ENCODE results near the gene ECT2L.
"Not testable (repeated sequence)": the region's sequence is repeated elsewhere in the genome, so short reads cannot be mapped to it uniquely, and the experiment has no call there.

ECT2L gene

DNA sequence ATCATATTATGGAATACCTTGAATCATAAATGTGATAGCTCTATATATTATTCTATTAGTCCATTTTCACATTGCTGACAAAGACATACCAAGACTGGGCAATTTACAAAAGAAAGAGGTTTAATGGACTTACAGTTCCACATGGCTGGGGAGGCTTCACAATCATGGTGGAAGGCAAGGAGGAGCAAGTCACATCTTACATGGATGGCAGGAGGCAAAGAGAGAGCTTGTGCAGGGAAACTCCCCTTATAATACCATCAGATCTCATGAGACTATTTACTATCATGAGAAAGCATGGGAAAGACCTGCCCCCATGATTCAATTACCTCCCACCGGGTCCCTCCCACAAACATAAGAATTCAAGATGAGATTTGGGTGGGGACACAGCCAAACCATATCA is 141.0 kb downstream of the ECT2L start:
- DNase-seq (ENCODE audit: low read depth), result not testable (repeated sequence)

DNA sequence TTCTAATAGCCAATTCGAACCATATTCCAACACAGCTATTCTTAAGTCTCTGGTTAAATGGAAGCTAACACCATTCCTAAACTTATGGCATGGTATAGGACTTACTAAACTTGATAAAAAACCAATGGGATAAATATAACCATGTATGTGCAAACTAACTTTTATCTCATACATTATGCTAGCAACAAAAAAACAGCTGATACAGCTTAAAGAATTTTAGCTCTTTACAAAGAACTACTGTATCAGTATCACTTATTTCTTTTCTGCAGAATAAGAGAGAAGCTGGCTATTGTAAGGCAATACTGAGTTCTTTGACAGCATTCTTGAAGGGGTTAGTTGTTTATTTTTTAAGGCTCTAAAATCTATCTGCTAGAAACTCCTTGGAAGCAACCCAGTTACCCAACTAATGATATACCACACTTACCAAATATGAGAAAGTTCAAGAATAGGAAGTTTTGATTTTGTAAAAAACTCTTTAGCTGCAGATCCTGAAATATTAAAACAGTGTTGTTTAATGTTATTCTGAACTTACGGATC is 147.3 kb downstream of the ECT2L start:
- no peak for DNase-seq (ENCODE audit: low read depth)

DNA sequence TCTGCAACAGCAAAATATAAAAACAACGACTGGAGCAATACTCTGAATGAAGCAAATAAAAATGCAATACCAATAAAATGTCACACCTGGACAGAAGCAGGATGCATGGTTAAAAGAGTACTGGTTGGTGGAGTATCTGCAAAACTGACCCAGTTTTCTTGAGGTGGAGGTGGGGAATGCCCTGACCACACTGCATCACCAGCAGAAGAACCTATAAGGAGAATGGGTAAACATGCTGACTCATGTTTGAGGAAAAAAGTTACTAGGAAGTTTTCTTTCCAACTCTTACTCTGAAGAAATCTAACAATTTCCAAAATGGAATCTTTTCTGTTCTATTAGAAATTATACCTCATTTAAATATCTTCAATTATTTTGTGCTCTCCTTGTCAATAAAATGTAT is 148.5 kb downstream of the ECT2L start:
- no peak for DNase-seq (ENCODE audit: low read depth)

DNA sequence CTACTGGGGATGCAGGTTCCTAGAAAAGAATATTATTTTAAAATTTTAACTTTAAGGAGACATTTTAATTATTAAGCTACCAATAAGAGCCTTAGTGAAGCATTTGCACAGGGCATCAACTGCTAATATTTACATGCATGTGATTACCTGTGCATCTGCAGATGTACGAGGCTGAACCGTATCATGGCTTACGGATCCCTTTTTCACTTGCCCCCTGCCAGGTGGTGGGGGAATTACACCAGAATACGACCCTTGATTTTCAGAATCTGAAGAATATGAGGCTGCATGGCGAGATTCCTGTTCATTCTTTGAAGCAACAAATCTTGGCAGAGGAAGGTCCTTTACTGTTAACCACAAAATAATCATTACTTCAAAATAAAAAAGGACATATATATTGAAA is 149.5 kb downstream of the ECT2L start:
- DNase-seq (ENCODE audit: low read depth), result no peak

DNA sequence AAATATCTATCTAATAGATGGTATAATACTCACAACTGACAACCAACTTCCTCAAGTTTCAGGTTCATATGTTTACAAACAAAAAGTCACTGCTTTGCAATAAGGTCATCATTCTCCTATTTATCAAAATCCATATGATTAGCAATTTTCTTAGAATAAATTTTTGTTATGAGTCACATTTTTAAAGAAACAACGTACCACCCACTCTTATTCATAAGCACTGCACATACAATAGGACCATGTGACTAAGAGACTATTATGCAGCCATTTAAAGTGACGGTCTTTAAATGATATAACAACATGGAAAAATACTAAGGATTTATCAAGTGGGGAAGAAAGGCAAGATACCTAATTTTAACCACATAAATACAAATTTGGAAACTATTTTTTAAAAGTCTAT is 152.1 kb downstream of the ECT2L start:
- DNase-seq (ENCODE audit: low read depth), result no peak

DNA sequence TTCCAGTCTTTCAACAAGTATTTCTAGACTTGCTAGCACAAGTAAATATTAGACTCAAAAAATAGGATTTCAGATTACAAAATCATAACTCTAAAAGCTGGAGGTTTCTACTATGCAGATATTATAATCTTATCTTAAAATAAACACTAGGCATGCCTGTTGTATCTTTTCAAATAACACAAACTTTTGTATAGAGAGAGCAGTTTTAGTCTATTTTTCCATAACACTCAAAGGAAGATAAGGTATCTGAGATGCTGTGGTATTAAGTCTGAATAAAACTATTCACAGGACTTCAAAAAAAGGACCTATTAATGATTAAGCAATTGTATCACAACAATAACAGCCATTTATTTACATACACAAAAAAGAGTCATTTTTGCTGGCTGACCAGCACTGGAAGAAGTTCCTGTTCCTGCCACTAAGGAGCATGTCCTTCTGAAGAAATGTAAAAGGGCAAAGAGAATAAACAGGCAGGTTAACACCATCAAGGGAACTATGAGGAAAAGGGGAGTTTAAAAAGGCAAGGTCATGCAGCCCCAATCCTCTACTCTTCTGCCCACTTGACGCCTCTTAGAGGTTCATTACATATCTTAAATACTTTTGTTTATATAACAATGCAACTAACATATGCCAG is 152.8 kb downstream of the ECT2L start:
- no peak for DNase-seq (ENCODE audit: low read depth)

DNA sequence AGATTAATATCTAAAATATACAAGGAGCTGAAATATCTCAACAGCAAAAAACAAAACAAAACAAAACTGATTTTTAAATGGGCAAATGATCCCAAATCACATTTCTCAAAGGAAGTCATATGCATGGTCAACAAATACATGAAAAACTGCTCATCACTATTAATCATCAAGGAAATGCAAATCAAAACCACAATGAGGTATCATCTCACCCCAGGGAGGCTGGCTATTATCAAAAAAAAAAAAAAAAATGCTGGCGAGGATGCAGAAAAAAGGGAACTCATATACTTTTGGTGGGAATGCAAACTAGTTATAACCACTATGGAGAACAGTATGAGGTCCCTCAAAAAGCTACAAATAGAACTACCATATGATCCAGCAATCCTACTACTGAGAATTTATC is 157.6 kb downstream of the ECT2L start:
- DNase-seq (ENCODE audit: low read depth), result no peak

Data from stimulated activated CD4-positive, alpha-beta T cell treated with anti-CD3 and anti-CD28 coated beads, Interleukin-2, amount 100 ng/mL, for 4 hours (primary cell).